Measurements from ENCODE around the gene NOP53.

DNA sequence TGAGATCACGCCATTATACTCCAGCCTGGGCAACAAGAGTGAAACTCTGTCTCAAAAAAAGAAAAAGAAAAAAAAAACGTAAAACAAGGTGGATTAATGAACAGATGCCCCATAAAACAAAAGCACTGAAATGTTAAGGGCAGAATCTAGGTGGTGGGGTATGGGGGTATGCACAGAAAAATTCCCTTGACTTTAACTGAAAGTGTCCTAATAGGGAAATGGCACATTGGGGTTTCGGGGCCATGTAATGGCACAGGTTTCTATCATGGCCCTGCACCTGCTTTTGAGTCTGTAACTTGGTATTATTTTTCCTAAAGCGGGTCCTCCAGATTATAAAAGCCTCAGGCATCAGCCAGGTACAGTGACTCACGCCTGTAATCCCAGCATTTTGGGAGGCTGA lies 16.2 kb downstream of the NOP53 start:
- TF ChIP-seq POLR2A (IDR thresholded peaks at IDR 0.05; ENCODE audit: low read depth, low read length) (no peak), POU2F2 (IDR thresholded peaks at IDR 0.05; ENCODE audit: low read depth, low read length) (no peak), TAF1 (IDR thresholded peaks at IDR 0.05; ENCODE audit: low read depth, low read length) (no peak)

All from GM12891 (cell line).